HepG2 (cell line): Measurements from ENCODE around the gene PHKB. TPM values are rescaled to one million over a fixed set of nuclear protein-coding genes. Genes with fewer than 3 reads are reported as not detected.

Source experiments
- ARNTL ChIP-seq: sonication (generic); formaldehyde crosslinking; IDR thresholded peaks from 2 replicates; pipeline ENCODE4 v1.4.0; 2020; ENCODE audit warnings: mild to moderate bottlenecking, missing genetic modification reagents
- CEBPG ChIP-seq: IDR thresholded peaks from 2 replicates; pipeline ENCODE4 v1.6.1; 2016
- DPF2 ChIP-seq: sonication (generic); formaldehyde crosslinking; IDR thresholded peaks from 2 replicates; pipeline ENCODE4 v1.4.0; 2020; ENCODE audit warnings: mild to moderate bottlenecking, low read depth, missing genetic modification reagents, borderline replicate concordance
- ERF ChIP-seq: IDR thresholded peaks from 2 replicates; pipeline ENCODE4 v1.6.1; 2018; ENCODE audit warnings: missing biosample characterization, missing genetic modification reagents
- MAFF ChIP-seq: IDR thresholded peaks from 2 replicates; pipeline ENCODE4 v1.6.1; 2011; ENCODE audit warnings: low read depth, low read length, improper control_type of control experiment
- PHB2 ChIP-seq: fragments of 450-650 bp; IDR thresholded peaks from 2 replicates; pipeline ENCODE4 v1.6.1; 2018; ENCODE audit not compliant: partially characterized antibody
- POLR2G ChIP-seq: fragments of 200-400 bp; formaldehyde crosslinking; IDR thresholded peaks from 2 replicates; pipeline ENCODE4 v1.6.1; 2018; ENCODE audit warnings: mild to moderate bottlenecking, low read depth, low read length, moderate library complexity
- RAD21 ChIP-seq: fragments of 450-650 bp; formaldehyde crosslinking; IDR thresholded peaks from 2 replicates; pipeline ENCODE4 v1.5.0; 2020; ENCODE audit warnings: mild to moderate bottlenecking
- TFDP1 ChIP-seq: IDR thresholded peaks from 2 replicates; pipeline ENCODE4 v1.6.1; 2016; ENCODE audit warnings: missing compliant biosample characterization, missing genetic modification reagents, borderline replicate concordance
- ZBTB26 ChIP-seq: IDR thresholded peaks from 2 replicates; pipeline ENCODE4 v1.6.1; 2016; ENCODE audit warnings: missing compliant biosample characterization, missing genetic modification reagents, borderline replicate concordance
- ZFP82 ChIP-seq: sonication (generic); formaldehyde crosslinking; IDR thresholded peaks from 2 replicates; pipeline ENCODE4 v1.5.1; 2020; ENCODE audit warnings: mild to moderate bottlenecking, missing genetic modification reagents, borderline replicate concordance
- ZFP90 ChIP-seq: sonication (generic); formaldehyde crosslinking; IDR thresholded peaks from 2 replicates; pipeline ENCODE4 v1.8.0; 2022; ENCODE audit warnings: missing genetic modification reagents, mild to moderate bottlenecking, inconsistent platforms, borderline replicate concordance
- ZKSCAN5 ChIP-seq: sonication (generic); formaldehyde crosslinking; IDR thresholded peaks from 2 replicates; pipeline ENCODE4 v1.5.1; 2020; ENCODE audit warnings: mild to moderate bottlenecking, missing genetic modification reagents
- ZNF205 ChIP-seq: IDR thresholded peaks from 2 replicates; pipeline ENCODE4 v1.6.1; 2018; ENCODE audit warnings: missing biosample characterization, missing genetic modification reagents
- ZNF343 ChIP-seq: sonication (generic); formaldehyde crosslinking; IDR thresholded peaks from 2 replicates; pipeline ENCODE4 v1.4.0; 2020; ENCODE audit warnings: mild to moderate bottlenecking, missing genetic modification reagents
- ZNF609 ChIP-seq: sonication (generic); formaldehyde crosslinking; IDR thresholded peaks from 2 replicates; pipeline ENCODE4 v1.4.0; 2020; ENCODE audit warnings: mild to moderate bottlenecking, missing genetic modification reagents, borderline replicate concordance
- ZNF652 ChIP-seq: IDR thresholded peaks from 2 replicates; pipeline ENCODE4 v1.6.1; 2016; ENCODE audit warnings: low read depth, borderline replicate concordance
- ZNF777 ChIP-seq: sonication (generic); formaldehyde crosslinking; IDR thresholded peaks from 2 replicates; pipeline ENCODE4 v1.4.0; 2020; ENCODE audit warnings: missing genetic modification reagents
- polyA plus RNA-seq, 8 experiments: library from polyadenylated mRNA; depleted of rRNA in 3 of 8; stranded (reverse) in 7 of 8; unstranded in 1 of 8; fragments of >200 nt; fragmentation: Illumina TruSeq in 4 of 8; extraction: Trizol in 4 of 8; gene quantifications; 2 replicates each; pipeline versions ENCODE4 v1.2.1 to v1.2.3, GENCODE V29; 2011 to 2016; ENCODE audit warnings: low read depth in 4 of 8, missing spikeins in 1 of 8, mixed read lengths in 1 of 8; ENCODE audit not compliant: insufficient read depth in 1 of 8
- total RNA-seq, 5 experiments: library from RNA; depleted of rRNA; stranded (reverse); fragments of >200 nt; fragmentation: Illumina TruSeq; extraction: Trizol; gene quantifications; 2 replicates each; pipeline ENCODE4 v1.2.3, GENCODE V29; 2016; ENCODE audit warnings: low read depth in 1 of 5
- TF ChIP-seq, protein P1 (sequence below): sonication (generic); formaldehyde crosslinking; IDR thresholded peaks from 2 replicates; pipeline ENCODE4 v1.8.0; 2023; ENCODE audit warnings: mild to moderate bottlenecking, missing genetic modification reagents

PHKB gene
- total and polyA plus RNA-seq, 2 of the 13 experiments (the other 11 are each of a cell fraction or from before 2014, with no cell fraction given) = 66.0 to 80.8 TPM

GRCh38 chr16:47492428-47493377, 31.6 kb downstream of the PHKB start (continued):
- peak; percentile 80 for TF ChIP-seq ZNF609 (CRISPR knock-in tag)
- TF ChIP-seq DPF2 (CRISPR knock-in tag) = peak; percentile 58; the same call in 1 of the 2 replicates
- TF ChIP-seq PHB2 = no peak
- peak; percentile 30; the same call in 1 of the 2 replicates for TF ChIP-seq RAD21 (CRISPR knock-in tag)
- peak; percentile 66; the same call in 1 of the 2 replicates for TF ChIP-seq ARNTL (CRISPR knock-in tag)
- TF ChIP-seq ZNF343 (CRISPR knock-in tag) = 0 out of 2 replicates have a peak, but pooled peaks have one; percentile 73
- TF ChIP-seq ZBTB26 (CRISPR knock-in tag) = 0 out of 2 replicates have a peak, but pooled peaks have one; percentile 42
- no peak for TF ChIP-seq ZKSCAN5 (CRISPR knock-in tag)
- TF ChIP-seq ZNF205 = peak; percentile 38; the same call in 1 of the 2 replicates
- 0 out of 2 replicates have a peak, but pooled peaks have one; percentile 37 for TF ChIP-seq ZFP90 (CRISPR knock-in tag)
- TF ChIP-seq ZFP82 (CRISPR knock-in tag) = no peak; the same call in 1 of the 2 replicates
- TF ChIP-seq TFDP1 (CRISPR knock-in tag) = peak; percentile 27; the same call in 1 of the 2 replicates
- TF ChIP-seq, protein P1, sequence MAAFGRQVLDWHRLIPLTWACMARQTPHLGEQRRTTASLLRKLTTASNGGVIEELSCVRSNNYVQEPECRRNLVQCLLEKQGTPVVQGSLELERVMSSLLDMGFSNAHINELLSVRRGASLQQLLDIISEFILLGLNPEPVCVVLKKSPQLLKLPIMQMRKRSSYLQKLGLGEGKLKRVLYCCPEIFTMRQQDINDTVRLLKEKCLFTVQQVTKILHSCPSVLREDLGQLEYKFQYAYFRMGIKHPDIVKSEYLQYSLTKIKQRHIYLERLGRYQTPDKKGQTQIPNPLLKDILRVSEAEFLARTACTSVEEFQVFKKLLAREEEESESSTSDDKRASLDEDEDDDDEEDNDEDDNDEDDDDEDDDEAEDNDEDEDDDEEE (CRISPR knock-in tag) = no peak
- peak; percentile 7; the same call in 1 of the 2 replicates for TF ChIP-seq MAFF
- no peak for TF ChIP-seq ZNF777 (CRISPR knock-in tag)
- no peak; the same call in 1 of the 2 replicates for TF ChIP-seq CEBPG (CRISPR knock-in tag)
- no peak for TF ChIP-seq ZNF652 (CRISPR knock-in tag)
- 0 out of 2 replicates have a peak, but pooled peaks have one; percentile 80 for TF ChIP-seq ERF (CRISPR knock-in tag)
- TF ChIP-seq POLR2G = peak; percentile 76
